Ectodermal cell (in vitro differentiated cells): ENCODE results near the gene ITIH5.

Experiments
- H3K27ac ChIP-seq: 2 replicates; pipeline ENCODE4 v1.7.0; 2013; ENCODE audit warnings: mild to moderate bottlenecking, low read depth, low read length; ENCODE audit not compliant: insufficient read depth, poor library complexity, severe bottlenecking
- H3K27me3 ChIP-seq: 2 replicates; pipeline ENCODE4 v1.7.0; 2013; ENCODE audit warnings: mild to moderate bottlenecking, low read length; ENCODE audit not compliant: insufficient read depth, control insufficient read depth, poor library complexity, severe bottlenecking
- H3K36me3 ChIP-seq: one replicate; pipeline ENCODE4 v1.7.0; 2013; ENCODE audit warnings: low read length; ENCODE audit not compliant: control insufficient read depth, insufficient read depth
- H3K4me1 ChIP-seq: one replicate; pipeline ENCODE4 v1.7.0; 2013; ENCODE audit warnings: low read length; ENCODE audit not compliant: control insufficient read depth, insufficient read depth
- H3K4me3 ChIP-seq: 2 replicates; pipeline ENCODE4 v1.7.0; 2013; ENCODE audit warnings: low read depth, low read length, control low read depth; ENCODE audit not compliant: insufficient read depth
- H3K9me3 ChIP-seq: 2 replicates; pipeline ENCODE4 v1.7.0; 2013; ENCODE audit warnings: mild to moderate bottlenecking, low read length, moderate library complexity; ENCODE audit not compliant: control insufficient read depth
- WGBS, 2 experiments: methylation state at CpG; one replicate each; pipeline ENCODE4 v1.1.7; 2013; ENCODE audit warnings: missing lambda C conversion rate in 2 of 2; 5-methylcytosine and 5-hydroxymethylcytosine counted together

Gene ITIH5

DNA sequence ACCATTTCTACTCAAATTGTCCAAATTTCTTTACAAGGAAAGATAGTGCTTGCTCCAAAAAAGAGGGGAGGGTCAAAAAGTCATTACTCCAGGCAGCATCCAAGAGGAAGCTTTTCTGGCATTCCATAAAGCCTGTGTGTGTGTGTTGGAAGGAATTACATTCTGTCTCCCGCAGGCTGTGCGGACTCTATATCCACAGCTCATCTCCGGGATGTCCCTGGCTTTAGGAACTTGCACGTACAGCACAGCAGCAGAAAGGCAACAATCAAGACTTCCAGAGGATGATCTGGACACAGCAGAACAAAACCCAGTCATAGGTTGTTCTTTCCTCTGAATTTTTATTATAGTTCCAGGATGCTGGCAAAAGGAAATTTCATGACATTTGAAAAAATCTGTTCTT is 94.8 kb downstream of the ITIH5 start:
- Histone ChIP-seq H3K36me3 (no peaks in the 10 kb centered on the region), H3K9me3 (no peaks in the 10 kb centered on the region), H3K4me1 (no peaks in the 10 kb centered on the region), H3K27me3 (no peaks in the 10 kb centered on the region), H3K4me3 (no peak overlapping the region), H3K27ac (no peak overlapping the region)
- WGBS, 2 experiments: 93 to 94% methylated on average over 4 of the region's 4 CpGs

- WGBS, 2 experiments: 90 to 96% methylated on average over 4 of the region's 4 CpGs
- Histone ChIP-seq H3K4me3 (no peak overlapping the region), H3K27me3 (no peaks in the 10 kb centered on the region), H3K36me3 (no peaks in the 10 kb centered on the region), H3K4me1 (no peaks in the 10 kb centered on the region), H3K9me3 (no peaks in the 10 kb centered on the region), H3K27ac (no peak overlapping the region)
Observed at GRCh38 chr10:7567911-7568620, 98.7 kb downstream of the ITIH5 start.

- Histone ChIP-seq H3K9me3 (no peaks in the 10 kb centered on the region), H3K4me3 (no peak overlapping the region), H3K36me3 (no peaks in the 10 kb centered on the region), H3K4me1 (no peaks in the 10 kb centered on the region), H3K27ac (no peak overlapping the region), H3K27me3 (no peaks in the 10 kb centered on the region)
- WGBS, 2 experiments: 92 to 100% methylated on average over 4 to 5 of the region's 5 CpGs
Observed at GRCh38 chr10:7566891-7567290, 99.9 kb downstream of the ITIH5 start.

DNA sequence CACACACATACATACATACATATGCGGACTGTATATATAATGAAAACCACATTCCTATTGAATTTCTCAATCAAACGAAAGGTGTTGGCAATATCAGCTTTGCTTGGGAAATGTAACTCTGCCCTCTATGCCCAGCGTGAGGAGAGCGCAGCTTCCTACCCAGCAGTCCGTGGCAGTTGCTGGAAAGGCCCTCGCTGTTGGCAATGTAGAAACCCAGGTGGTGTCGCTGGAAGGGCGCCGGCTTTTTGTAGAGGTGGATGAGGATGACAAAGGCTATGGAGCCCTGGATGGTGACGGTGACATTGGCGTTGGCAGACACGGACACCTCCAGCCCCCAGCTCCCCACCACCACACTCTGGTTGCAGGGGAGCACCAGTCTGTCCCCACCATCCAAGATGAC is 100.9 kb downstream of the ITIH5 start:
- H3K27me3 ChIP-seq: no peaks in the 10 kb centered on the region
- whole genome bisulfite sequencing, 2 experiments: 96 to 97% methylated on average over 12 of the region's 12 CpGs
- H3K4me1 ChIP-seq: peaks cover 5% of the 10 kb centered on the region
- H3K4me3 ChIP-seq: no peak overlapping the region
- no peaks in the 10 kb centered on the region for H3K36me3 ChIP-seq
- no peak overlapping the region for H3K27ac ChIP-seq
- no peaks in the 10 kb centered on the region for H3K9me3 ChIP-seq

- Histone ChIP-seq H3K9me3 (no peaks in the 10 kb centered on the region), H3K27me3 (no peaks in the 10 kb centered on the region), H3K36me3 (no peaks in the 10 kb centered on the region), H3K4me3 (no peak overlapping the region), H3K4me1 (peaks cover 5% of the 10 kb centered on the region), H3K27ac (no peak overlapping the region)
- WGBS, 2 experiments: 72 to 75% methylated on average over 14 of the region's 14 CpGs
Observed at GRCh38 chr10:7563770-7564169, 103.0 kb downstream of the ITIH5 start.

DNA sequence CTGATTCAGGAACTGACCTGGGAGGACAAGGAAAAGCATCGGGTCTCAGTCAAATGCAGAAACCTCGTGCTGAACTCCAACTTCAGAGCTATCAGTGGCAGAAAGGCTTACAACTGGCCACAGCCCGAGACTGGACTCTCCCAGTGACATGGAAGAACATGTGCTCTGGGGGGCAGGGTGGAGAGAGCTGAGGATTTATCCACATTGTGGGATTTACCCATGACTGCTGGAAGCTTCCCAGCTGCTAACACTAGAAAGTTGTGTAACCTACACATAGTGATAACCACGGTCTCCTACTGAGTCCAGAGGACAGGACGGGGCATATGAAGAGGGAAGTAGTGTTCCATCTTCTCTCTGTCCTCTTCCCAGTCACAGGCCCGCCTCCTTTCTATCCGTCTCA is 103.4 kb downstream of the ITIH5 start:
- Histone ChIP-seq H3K27ac (no peak overlapping the region), H3K4me1 (peaks cover 5% of the 10 kb centered on the region)

GRCh38 chr10:7561985-7562384 is 104.8 kb downstream of the ITIH5 start:
- H3K27ac ChIP-seq: no peak overlapping the region
- H3K9me3 ChIP-seq: no peaks in the 10 kb centered on the region
- H3K4me1 ChIP-seq: peaks cover 5% of the 10 kb centered on the region
- H3K36me3 ChIP-seq: no peaks in the 10 kb centered on the region
- H3K4me3 ChIP-seq: no peak overlapping the region
- H3K27me3 ChIP-seq: no peaks in the 10 kb centered on the region
- WGBS, 2 experiments: 84 to 85% methylated on average over 6 of the region's 6 CpGs

More for the DNA sequence above, 103.4 kb downstream of the ITIH5 start:
- Histone ChIP-seq H3K9me3 (no peaks in the 10 kb centered on the region), H3K4me3 (no peak overlapping the region), H3K36me3 (no peaks in the 10 kb centered on the region), H3K27me3 (no peaks in the 10 kb centered on the region)
- 62 to 68% methylated on average over 7 of the region's 7 CpGs for WGBS, 2 experiments

- no peak overlapping the region for H3K4me3 ChIP-seq
- WGBS, 2 experiments: 52 to 55% methylated on average over 19 of the region's 19 CpGs
- H3K9me3 ChIP-seq: no peaks in the 10 kb centered on the region
- no peaks in the 10 kb centered on the region for H3K27me3 ChIP-seq
- H3K36me3 ChIP-seq: no peaks in the 10 kb centered on the region
- peaks cover 5% of the 10 kb centered on the region for H3K4me1 ChIP-seq
- H3K27ac ChIP-seq: no peak overlapping the region
Observed at GRCh38 chr10:7561216-7561893, 105.4 kb downstream of the ITIH5 start.

- WGBS, 2 experiments: 68 to 96% methylated on average over 2 to 4 of the region's 4 CpGs
- H3K9me3 ChIP-seq: no peaks in the 10 kb centered on the region
Observed at GRCh38 chr10:7560519-7560918, 106.2 kb downstream of the ITIH5 start.

DNA sequence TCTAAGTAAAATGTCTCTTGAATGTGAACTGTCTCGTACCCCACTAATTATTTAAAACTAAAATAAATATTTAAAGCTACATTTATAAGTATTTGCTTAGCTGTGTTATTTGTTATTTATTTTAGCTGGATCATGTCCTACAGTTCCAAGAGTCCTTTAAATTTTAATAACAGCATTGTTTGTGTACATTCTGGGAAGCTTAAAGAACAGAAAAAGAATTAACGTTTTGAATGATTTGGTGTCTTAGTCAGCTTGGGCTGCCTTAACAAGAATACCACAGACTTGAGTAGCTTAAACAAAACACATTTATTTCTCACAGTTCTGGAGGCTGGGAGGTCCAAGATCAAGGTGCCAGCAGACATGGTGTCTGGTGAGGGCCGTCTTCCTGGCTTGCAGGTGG is 107.4 kb downstream of the ITIH5 start:
- no peaks in the 10 kb centered on the region for H3K27me3 ChIP-seq
- no peaks in the 10 kb centered on the region for H3K36me3 ChIP-seq
- peaks cover 5% of the 10 kb centered on the region for H3K4me1 ChIP-seq
- no peak overlapping the region for H3K27ac ChIP-seq
- 87 to 97% methylated on average over 2 of the region's 3 CpGs for WGBS, 2 experiments
- H3K9me3 ChIP-seq: no peaks in the 10 kb centered on the region
- H3K4me3 ChIP-seq: no peak overlapping the region

More at GRCh38 chr10:7560519-7560918, 106.2 kb downstream of the ITIH5 start:
- Histone ChIP-seq H3K36me3 (no peaks in the 10 kb centered on the region), H3K4me1 (peaks cover 5% of the 10 kb centered on the region), H3K27ac (no peak overlapping the region), H3K27me3 (no peaks in the 10 kb centered on the region), H3K4me3 (no peak overlapping the region)
